ENCODE results near the gene PTPRJ.

GRCh38 chr11:47986219-47986618, 5.9 kb downstream of the PTPRJ start:
- TF ChIP-seq EZH2 (IDR thresholded peaks at IDR 0.05; ENCODE audit: insufficient read depth, poor library complexity, severe bottlenecking): no peak
- TF ChIP-seq EZH2phosphoT487 (IDR thresholded peaks at IDR 0.05; ENCODE audit: insufficient read depth, low read depth): no peak
